SK-N-SH (cell line): ENCODE measurements around the gene PDE11A. TPM values are rescaled to one million over a fixed set of nuclear protein-coding genes. Genes with fewer than 3 reads are reported as not detected.

Experiments
- CTCF ChIA-PET: fragments of 300-600, 350-600 bp; formaldehyde crosslinking; extraction: SDS; loops from one replicate; lab custom pipeline; 2021; lab: Yijun Ruan, JAX
- POLR2A ChIA-PET: fragments of 350-600 bp; sonication (Branson Sonifier 250); formaldehyde crosslinking; extraction: SDS; loops from one replicate; lab custom pipeline; 2020; ENCODE audit warnings: antibody characterized with exemption, inconsistent platforms; lab: Yijun Ruan, JAX
- DNase-seq: peaks from one replicate; pipeline ENCODE4 v3.0.0; 2012
- H2AFZ ChIP-seq: fragments of 200-600 bp; sonication (generic); 2 replicates; pipeline ENCODE4 v1.8.1; 2016; ENCODE audit warnings: antibody characterized with exemption, mild to moderate bottlenecking, low read depth
- H3F3A ChIP-seq: fragments of 200-600 bp; sonication (generic); replicated peaks from 2 replicates; pipeline ENCODE3; 2016; ENCODE audit warnings: antibody characterized with exemption, mild to moderate bottlenecking; ENCODE audit not compliant: insufficient read depth
- H3K27ac ChIP-seq, 2 experiments: fragments of 200-500 bp in 1 of 2; fragments of 200-600 bp in 1 of 2; sonication (Bioruptor generic) in 1 of 2; sonication (generic), shearing (Covaris generic) in 1 of 2; 2 replicates each; pipeline versions ENCODE4 v1.5.1 to v1.6.1; 2014 to 2016; ENCODE audit warnings: low read depth in 2 of 2, inconsistent platforms in 1 of 2, low read length in 1 of 2, mild to moderate bottlenecking in 1 of 2, mixed read lengths in 1 of 2
- H3K27me3 ChIP-seq: fragments of 200-600 bp; sonication (generic), shearing (Covaris generic); 2 replicates; pipeline ENCODE4 v1.6.1; 2016; ENCODE audit warnings: mixed run types; ENCODE audit not compliant: insufficient read depth
- H3K36me3 ChIP-seq, 2 experiments: fragments of 200-500 bp in 1 of 2; fragments of 200-600 bp in 1 of 2; sonication (Bioruptor generic) in 1 of 2; sonication (generic) in 1 of 2; replicated peaks in 1 of 2; 2 replicates each; pipeline versions ENCODE3 to v1.5.1; 2014 to 2016; ENCODE audit warnings: low read length in 1 of 2, mild to moderate bottlenecking in 1 of 2; ENCODE audit not compliant: insufficient read depth in 2 of 2, control insufficient read depth in 1 of 2
- H3K4me1 ChIP-seq, 2 experiments: fragments of 200-500 bp in 1 of 2; fragments of 200-600 bp in 1 of 2; sonication (Bioruptor generic) in 1 of 2; sonication (generic), shearing (Covaris generic) in 1 of 2; 2 replicates each; pipeline versions ENCODE4 v1.5.1 to v1.6.1; 2014 to 2016; ENCODE audit warnings: low read depth in 1 of 2, low read length in 1 of 2, mixed run types in 1 of 2; ENCODE audit not compliant: insufficient read depth in 2 of 2, control insufficient read depth in 1 of 2
- H3K4me2 ChIP-seq: fragments of 200-600 bp; sonication (generic), shearing (Covaris generic); 2 replicates; pipeline ENCODE4 v1.6.1; 2017; ENCODE audit warnings: mixed run types
- H3K4me3 ChIP-seq, 2 experiments: fragments of 200-500 bp in 1 of 2; fragments of 200-600 bp in 1 of 2; sonication (Bioruptor generic) in 1 of 2; sonication (generic), shearing (Covaris generic) in 1 of 2; 2 replicates each; pipeline versions ENCODE4 v1.5.1 to v1.8.1; 2014 to 2016; ENCODE audit warnings: low read depth in 2 of 2, inconsistent platforms in 1 of 2, low read length in 1 of 2, mild to moderate bottlenecking in 1 of 2, mixed read lengths in 1 of 2, moderate library complexity in 1 of 2
- H3K79me2 ChIP-seq: fragments of 200-600 bp; sonication (generic); 2 replicates; pipeline ENCODE4 v1.8.1; 2017; ENCODE audit warnings: mild to moderate bottlenecking; ENCODE audit not compliant: insufficient read depth
- H3K9ac ChIP-seq: fragments of 200-600 bp; sonication (generic); 2 replicates; pipeline ENCODE4 v1.6.1; 2017; ENCODE audit warnings: mixed run types
- H3K9me2 ChIP-seq: fragments of 200-600 bp; sonication (generic); 2 replicates; pipeline ENCODE4 v1.6.1; 2017; ENCODE audit warnings: mixed run types
- H3K9me3 ChIP-seq: fragments of 200-600 bp; sonication (generic); 2 replicates; pipeline ENCODE4 v1.6.1; 2017; ENCODE audit warnings: mixed run types, mild to moderate bottlenecking, moderate library complexity
- H4K20me1 ChIP-seq: fragments of 200-600 bp; sonication (generic); 2 replicates; pipeline ENCODE4 v1.6.1; 2017; ENCODE audit warnings: mild to moderate bottlenecking, mixed run types; ENCODE audit not compliant: insufficient read depth
- CHD2 ChIP-seq: fragments of 150-350 bp; IDR thresholded peaks from 2 replicates; pipeline ENCODE4 v1.6.1; 2018; ENCODE audit warnings: low read length; ENCODE audit not compliant: partially characterized antibody
- CTCF ChIP-seq: fragments of 200-600 bp; sonication (generic); IDR thresholded peaks from 2 replicates; pipeline ENCODE4 v1.6.1; 2017; ENCODE audit warnings: antibody characterized with exemption, mild to moderate bottlenecking, moderate library complexity
- EZH2phosphoT487 ChIP-seq: fragments of 200-600 bp; sonication (generic); IDR thresholded peaks from 2 replicates; pipeline ENCODE4 v1.6.1; 2017; ENCODE audit warnings: low read depth, mixed run types, mild to moderate bottlenecking, antibody characterized with exemption, moderate library complexity, borderline replicate concordance
- FOSL2 ChIP-seq: IDR thresholded peaks from 2 replicates; pipeline ENCODE4 v1.4.0; 2012; ENCODE audit warnings: low read depth, mild to moderate bottlenecking, moderate library complexity, borderline replicate concordance
- FOXJ3 ChIP-seq: sonication (generic); formaldehyde crosslinking; IDR thresholded peaks from 2 replicates; pipeline ENCODE4 v1.5.1; 2020; ENCODE audit warnings: mild to moderate bottlenecking, missing genetic modification reagents
- GABPA ChIP-seq: IDR thresholded peaks from 2 replicates; pipeline ENCODE4 v1.4.0; 2012; ENCODE audit warnings: low read depth, mild to moderate bottlenecking
- GATA2 ChIP-seq: sonication (generic); formaldehyde crosslinking; IDR thresholded peaks from 2 replicates; pipeline ENCODE4 v1.5.0; 2020; ENCODE audit warnings: mild to moderate bottlenecking, missing genetic modification reagents
- IRF3 ChIP-seq: fragments of 150-350 bp; IDR thresholded peaks from 2 replicates; pipeline ENCODE4 v1.6.1; 2016; ENCODE audit warnings: mild to moderate bottlenecking, low read depth, low read length
- MXI1 ChIP-seq: IDR thresholded peaks from 2 replicates; pipeline ENCODE4 v1.6.1; 2012; ENCODE audit warnings: mild to moderate bottlenecking, low read depth, low read length, improper control_type of control experiment
- PBX3 ChIP-seq: IDR thresholded peaks from 2 replicates; pipeline ENCODE4; 2012
- RAD21 ChIP-seq: IDR thresholded peaks from 2 replicates; pipeline ENCODE4 v1.6.1; 2012; ENCODE audit warnings: mild to moderate bottlenecking, low read length
- RCOR1 ChIP-seq: fragments of 150-350 bp; IDR thresholded peaks from 2 replicates; pipeline ENCODE4 v1.6.1; 2017; ENCODE audit warnings: antibody characterized with exemption, low read length
- REST ChIP-seq: IDR thresholded peaks from 2 replicates; pipeline ENCODE4 v1.6.1; 2012; ENCODE audit warnings: mild to moderate bottlenecking, low read depth, low read length, moderate library complexity
- RFX5 ChIP-seq: IDR thresholded peaks from 2 replicates; pipeline ENCODE4 v1.6.1; 2012; ENCODE audit warnings: mild to moderate bottlenecking, improper control_type of control experiment, low read length
- SIN3A ChIP-seq: IDR thresholded peaks from 2 replicates; pipeline ENCODE4 v1.6.1; 2012; ENCODE audit warnings: low read depth, mild to moderate bottlenecking, low read length, moderate library complexity, borderline replicate concordance
- SMC3 ChIP-seq: IDR thresholded peaks from 2 replicates; pipeline ENCODE4 v1.6.1; 2012; ENCODE audit warnings: low read depth, low read length, improper control_type of control experiment
- TAF1 ChIP-seq: IDR thresholded peaks from 2 replicates; pipeline ENCODE4 v1.6.1; 2012; ENCODE audit warnings: low read depth, mild to moderate bottlenecking, low read length, moderate library complexity, borderline replicate concordance
- TEAD4 ChIP-seq: IDR thresholded peaks from 2 replicates; pipeline ENCODE4 v1.4.0; 2012; ENCODE audit warnings: mild to moderate bottlenecking, borderline replicate concordance; ENCODE audit not compliant: insufficient read depth
- USF1 ChIP-seq: IDR thresholded peaks from 2 replicates; pipeline ENCODE4 v1.4.0; 2012; ENCODE audit warnings: low read depth, borderline replicate concordance
- ZBTB33 ChIP-seq: IDR thresholded peaks from 2 replicates; pipeline ENCODE4 v1.4.0; 2012; ENCODE audit warnings: low read depth, borderline replicate concordance
- WGBS: methylation state at CpG from one replicate; pipeline ENCODE4 v1.1.6; 2017; ENCODE audit warnings: low lambda C conversion rate; 5-methylcytosine and 5-hydroxymethylcytosine counted together
- polyA plus RNA-seq, 3 experiments: library from polyadenylated mRNA; depleted of rRNA; stranded (reverse); fragments of >200 nt; gene quantifications; 2 replicates each; pipeline ENCODE4 v1.2.3, GENCODE V29; 2012

The PDE11A gene
- polyA plus RNA-seq, 1 of the 3 experiments (the other 2 are of a cell fraction) = 0.10 TPM

- TF ChIP-seq PBX3 = no peak
- no peak for TF ChIP-seq TEAD4
- no peak for TF ChIP-seq FOXJ3
- TF ChIP-seq GABPA = no peak
- TF ChIP-seq MXI1 = no peak
- TF ChIP-seq, all 33 proteins: peak for 0
Observed at GRCh38 chr2:178072000-178072382, 586 bp downstream of the PDE11A start (continued).

GRCh38 chr2:178070824-178071223 is 1.8 kb downstream of the PDE11A start:
- Histone ChIP-seq H2AFZ (no peak overlapping the region), H3K27me3 (no peaks in the 10 kb centered on the region), H3K79me2 (no peaks in the 10 kb centered on the region), H3K9me2 (no peaks in the 10 kb centered on the region), H4K20me1 (no peaks in the 10 kb centered on the region), H3K36me3 (no peaks in the 10 kb centered on the region), H3K4me3 (no peak overlapping the region), H3K27ac (no peak overlapping the region), H3K4me2 (no peak overlapping the region), H3K9me3 (no peaks in the 10 kb centered on the region), H3F3A (no peaks in the 10 kb centered on the region), H3K9ac (no peak overlapping the region), H3K4me1 (peaks cover 8 to 17% of the 10 kb centered on the region in 2 experiments; a peak in 3 of 4 replicates)
- ChIA-PET CTCF (interaction anchor here (1.3 to 3.9 kb wide), 3 partner anchors 81 to 91 kb away, joined by 3 to 22 read pairs (median 8); no protein-coding TSS in a partner anchor), POLR2A (no interaction called here)
- 62% methylated on average over 2 of the region's 2 CpGs for WGBS
- TF ChIP-seq ZBTB33 = no peak
- TF ChIP-seq MXI1 = no peak
- TF ChIP-seq REST = no peak
- TF ChIP-seq IRF3 = no peak
- no peak for TF ChIP-seq FOXJ3
- no peak for TF ChIP-seq CHD2
- no peak for TF ChIP-seq EZH2phosphoT487
- TF ChIP-seq GABPA = no peak
- TF ChIP-seq USF1 = no peak
- no peak for TF ChIP-seq SIN3A
- no peak for TF ChIP-seq TEAD4
- TF ChIP-seq TAF1 = no peak
- TF ChIP-seq FOSL2 = no peak
- TF ChIP-seq RAD21 = no peak
- no peak for TF ChIP-seq GATA2 (CRISPR knock-in tag)
- no peak for TF ChIP-seq SMC3
- TF ChIP-seq CTCF = no peak
- TF ChIP-seq RCOR1 = no peak
- no peak for TF ChIP-seq RFX5
- DNase-seq = no peak
